Pancreas (tissue), 10 donors: ENCODE measurements around the gene TEX52. TPM values are rescaled to one million over a fixed set of nuclear protein-coding genes. Genes with fewer than 3 reads are reported as not detected.

ENCODE experiments used
- ATAC-seq, 4 donors: fragments of 200-7000 bp; cut with Tn5 transposase; one replicate each; pipeline versions ENCODE4 v1.8.0 to v1.9.1; 2020; ENCODE audit warnings: mild to moderate bottlenecking in 4 of 4, moderate library complexity in 4 of 4
- DNase-seq, 6 donors: peaks; one replicate each; pipeline ENCODE4 v3.0.0-alpha.2; 2020
- FAIRE-seq: peaks from 2 replicates; lab custom pipeline; 2012; peaks lifted over from hg19 to GRCh38; lab: Jason Lieb, UNC
- H3K27ac ChIP-seq, 4 donors: fragments of 200-600 bp; sonication (generic); 1 replicate in 3 of 4; 2 replicates in 1 of 4; pipeline versions ENCODE4 v1.5.0 to v1.8.0; 2020
- H3K27me3 ChIP-seq, 4 donors: fragments of 200-600 bp; one replicate each; pipeline ENCODE4 v1.8.0; 2021
- H3K36me3 ChIP-seq, 3 donors: fragments of 200-600 bp; sonication (generic) in 1 of 3; one replicate each; pipeline versions ENCODE4 v1.5.0 to v1.8.0; 2020 to 2021
- H3K4me1 ChIP-seq, 3 donors: fragments of 200-600 bp; one replicate each; pipeline ENCODE4 v1.8.0; 2021
- H3K4me3 ChIP-seq, 4 donors: fragments of 200-600 bp; sonication (generic) in 2 of 4; one replicate each; pipeline versions ENCODE4 v1.5.0 to v1.8.0; 2020 to 2021
- H3K9me3 ChIP-seq, 4 donors: fragments of 200-600 bp; one replicate each; pipeline ENCODE4 v1.8.0; 2021
- CTCF ChIP-seq, 4 donors: fragments of 200-600 bp; sonication (generic) in 3 of 4; IDR thresholded peaks; one replicate each; pipeline versions ENCODE4 v1.5.0 to v1.8.0; 2021; ENCODE audit warnings: antibody characterized with exemption in 4 of 4
- WGBS, 2 donors: extraction: QIAGEN DNeasy Blood & Tissue Kit; methylation state at CpG; one replicate each; pipeline ENCODE4 v1.1.7; 2013; 5-methylcytosine and 5-hydroxymethylcytosine counted together
- intact Hi-C, 3 donors: fragments of 100-400 bp; cut with DNase I; formaldehyde crosslinking; loops; one replicate each; pipeline versions ENCODE4 v1.11.1 to v1.14.2; 2022
- polyA plus RNA-seq, 2 donors: library from polyadenylated mRNA; stranded (reverse); fragments of 200-250 nt; gene quantifications; one replicate each; pipeline ENCODE4 v1.2.3, GENCODE V29; 2013
- total RNA-seq, 6 donors: library from RNA; stranded (reverse); fragmentation: NEBNext Ultra II Directional in 4 of 6; extraction: Animal tissue kit (Norgen Biotek cat#: 25700) in 4 of 6; gene quantifications; one replicate each; pipeline versions ENCODE4 v1.2.1 to v1.2.4, GENCODE V29; 2021 to 2023
- donor health status: healthy with polysubstance abuse.
- donor health status: DM: no; HTN: no; CAD: no; lungs with moderate emphysema.
- donor health status: DM: no; HTN: no; CAD: no.
- donor health status: control.
- donor health status: control.
- donor health status: Bipolar disorder and iron deficiency.
- donor health status: DM: yes; HTN: yes; CAD: no.
- donor health status: DM: no; HTN: no; CAD: no.
- donor health status: DM: no; HTN: no; CAD: no.
- donor health status: DM: yes; HTN: yes; CAD: no.

The TEX52 gene
- total and polyA plus RNA-seq, 8 donors: 0.19 TPM; not detected in 7

- FAIRE-seq: no peak
- 91% methylated on average over 6 of the region's 6 CpGs for WGBS, 2 donors
- ATAC-seq: no peak
- H3K36me3 ChIP-seq: peaks cover 6 to 38% (median 14%) of the 10 kb centered on the region in 3 donors
- no peak overlapping the region for H3K27ac ChIP-seq
- no peaks in the 10 kb centered on the region for H3K9me3 ChIP-seq
- no peak for DNase-seq
- intact Hi-C loops: no loop called here
- no peak overlapping the region for H3K4me3 ChIP-seq
- no peaks in the 10 kb centered on the region for H3K27me3 ChIP-seq
- no peak for TF ChIP-seq CTCF (IDR thresholded peaks at IDR 0.05)
- H3K4me1 ChIP-seq: no peaks in the 10 kb centered on the region
These were observed 27.6 kb downstream of the TEX52 start for GRCh38 chr12:2829275-2829674.

DNA sequence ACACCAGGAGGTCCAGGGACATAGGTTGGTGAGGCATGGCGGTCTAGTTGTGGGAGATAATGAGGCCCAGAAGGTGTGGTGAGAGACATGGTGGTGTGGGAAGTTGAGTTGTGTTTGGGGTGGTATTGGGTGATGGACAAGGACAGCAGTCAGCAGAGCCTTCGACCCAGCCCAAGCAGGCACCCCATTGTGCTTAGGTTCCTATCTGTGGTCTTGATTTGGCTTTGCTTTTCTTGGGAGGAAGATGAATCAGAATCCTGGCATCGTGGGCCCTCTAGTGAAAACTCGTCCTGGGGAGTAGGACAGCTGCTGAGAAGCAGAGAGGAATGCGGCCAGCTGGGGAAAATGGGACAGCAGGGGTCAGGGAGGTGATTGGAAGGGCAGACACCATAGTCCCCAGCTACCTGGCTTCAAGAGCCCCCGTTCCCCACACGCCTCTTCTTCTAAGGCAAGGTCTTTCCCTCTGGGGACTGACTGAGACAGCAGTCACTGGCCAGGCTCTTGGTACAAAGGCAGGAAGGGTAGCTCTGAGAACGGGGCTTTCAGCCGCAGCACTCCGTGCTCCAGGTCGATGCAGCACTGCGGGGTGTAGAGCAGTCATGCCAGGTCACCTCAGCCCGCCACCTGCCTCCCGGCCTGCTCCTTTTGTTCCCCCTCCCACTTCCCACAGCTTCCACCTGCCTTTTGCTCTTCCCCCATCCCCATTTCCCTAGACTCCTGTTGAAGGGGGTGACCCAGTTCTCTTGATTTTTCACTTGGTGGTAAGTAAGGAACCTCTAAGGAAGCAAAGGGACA is 29.9 kb downstream of the TEX52 start:
- no peak for TF ChIP-seq CTCF (IDR thresholded peaks at IDR 0.05)
- no peaks in the 10 kb centered on the region for H3K27me3 ChIP-seq
- intact Hi-C loops: no loop called here
- no peaks in the 10 kb centered on the region for H3K4me1 ChIP-seq
- H3K4me3 ChIP-seq: no peak overlapping the region
- WGBS, 2 donors: 89 to 90% methylated on average over 14 of the region's 14 CpGs
- H3K36me3 ChIP-seq: peaks cover 6 to 61% (median 22%) of the 10 kb centered on the region in 3 donors
- DNase-seq (no peak), ATAC-seq (no peak), FAIRE-seq (no peak)
- H3K9me3 ChIP-seq: no peaks in the 10 kb centered on the region
- no peak overlapping the region for H3K27ac ChIP-seq

DNA sequence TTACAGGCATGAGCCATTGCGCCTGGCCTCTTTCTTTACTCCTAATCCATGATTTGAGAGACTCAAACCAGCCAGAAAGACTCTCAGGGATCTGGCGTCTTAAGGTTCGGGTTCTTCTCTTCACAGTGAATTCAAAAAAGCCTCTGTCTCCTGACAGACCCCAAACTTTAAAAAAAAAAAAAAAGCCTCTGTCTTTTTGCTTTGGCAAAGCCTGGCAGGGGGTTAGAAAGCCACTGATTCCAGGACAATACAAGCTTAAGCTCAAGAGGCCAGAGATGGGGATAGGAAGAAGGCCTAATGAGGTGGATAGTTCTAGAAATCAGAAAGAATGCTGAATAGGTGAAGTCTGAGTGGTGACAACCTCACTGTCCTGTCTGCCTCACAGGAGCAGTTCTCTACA is 30.8 kb downstream of the TEX52 start:
- Histone ChIP-seq H3K36me3 (peaks cover 6 to 69% (median 29%) of the 10 kb centered on the region in 3 donors), H3K27me3 (no peaks in the 10 kb centered on the region), H3K27ac (no peak overlapping the region), H3K4me1 (no peaks in the 10 kb centered on the region), H3K9me3 (no peaks in the 10 kb centered on the region), H3K4me3 (no peak overlapping the region)
- intact Hi-C loops: no loop called here
- WGBS, 2 donors: 93 to 99% methylated on average over 3 of the region's 3 CpGs
- FAIRE-seq (no peak), ATAC-seq (no peak), DNase-seq (no peak)
- TF ChIP-seq CTCF (IDR thresholded peaks at IDR 0.05): no peak

GRCh38 chr12:2825132-2825531 is 31.7 kb downstream of the TEX52 start:
- 76 to 83% methylated on average over 4 of the region's 4 CpGs for WGBS, 2 donors
- Histone ChIP-seq H3K27ac (no peak overlapping the region), H3K27me3 (no peaks in the 10 kb centered on the region), H3K4me1 (no peaks in the 10 kb centered on the region), H3K36me3 (peaks cover 9 to 75% (median 33%) of the 10 kb centered on the region in 3 donors), H3K4me3 (no peak overlapping the region), H3K9me3 (no peaks in the 10 kb centered on the region)
- FAIRE-seq (no peak), DNase-seq (no peak), ATAC-seq (no peak)
- no peak for TF ChIP-seq CTCF (IDR thresholded peaks at IDR 0.05)
- intact Hi-C loops: no loop called here

DNA sequence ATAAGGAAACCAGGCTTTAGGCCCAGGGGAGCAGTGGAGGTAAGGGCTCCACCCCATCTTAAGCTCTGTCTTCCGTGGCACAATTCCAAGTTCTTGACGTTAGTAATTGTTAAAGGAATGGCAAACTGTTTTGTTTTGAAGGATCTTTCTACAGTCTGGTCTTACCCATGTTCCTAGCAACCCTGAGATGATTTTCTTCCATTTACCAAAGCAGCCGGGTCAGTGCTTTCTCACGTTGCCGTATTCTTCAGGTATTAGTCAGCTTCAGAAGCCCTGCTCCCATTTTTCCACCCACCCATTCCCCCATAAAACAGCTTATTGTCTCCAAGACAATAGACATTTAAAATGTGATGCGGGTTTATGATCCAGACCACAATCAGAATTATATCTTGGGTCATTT is 32.3 kb downstream of the TEX52 start:
- H3K27me3 ChIP-seq: no peaks in the 10 kb centered on the region
- no peaks in the 10 kb centered on the region for H3K9me3 ChIP-seq
- no peak overlapping the region for H3K27ac ChIP-seq
- H3K4me1 ChIP-seq: no peaks in the 10 kb centered on the region
- no peak overlapping the region for H3K4me3 ChIP-seq
- no peak for DNase-seq
- no peak for TF ChIP-seq CTCF (IDR thresholded peaks at IDR 0.05)
- no peak for FAIRE-seq
- peaks cover 9 to 81% (median 33%) of the 10 kb centered on the region in 3 donors for H3K36me3 ChIP-seq
- intact Hi-C loops: no loop called here
- no peak for ATAC-seq
- 85 to 87% methylated on average over 6 of the region's 6 CpGs for WGBS, 2 donors
